ENCODE measurements around the gene SOS1. TPM values are rescaled to one million over a fixed set of nuclear protein-coding genes. Genes with fewer than 3 reads are reported as not detected.

Gene SOS1
- total and polyA plus RNA-seq, 2 donors (not counting 1 experiment from before 2014, with no cell fraction given) = 18.2 to 58.1 TPM

DNA sequence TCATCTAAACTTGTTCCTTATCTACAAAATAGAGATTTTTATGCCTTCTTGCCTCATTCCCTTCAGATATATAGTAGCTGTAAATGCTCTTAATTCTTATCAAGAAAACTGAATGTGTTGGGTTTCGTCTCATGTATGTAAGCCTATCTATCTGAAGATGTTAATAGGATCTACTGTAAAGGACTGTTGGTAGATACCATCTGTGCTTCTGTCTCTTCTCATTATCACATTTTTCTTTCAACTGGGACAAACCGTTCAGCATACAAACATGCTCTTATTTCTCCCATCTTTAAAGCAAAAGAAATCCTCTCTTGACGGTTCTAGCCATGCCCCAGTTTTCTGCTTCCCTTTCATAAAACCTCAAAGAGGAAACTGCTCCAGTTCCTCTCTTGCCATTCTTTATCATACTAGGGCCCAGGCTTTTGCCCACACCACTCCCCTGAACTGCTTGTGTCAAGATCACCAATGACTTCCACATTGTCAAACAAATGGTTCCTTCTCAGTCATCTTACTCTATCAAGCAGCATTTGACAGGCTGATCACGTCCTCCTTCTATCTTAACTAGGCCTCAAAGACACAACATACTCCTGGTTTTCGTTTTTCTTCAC lies 142.5 kb downstream of the SOS1 start:
- Histone ChIP-seq H3K4me3 (ENCODE audit: control extremely low read depth in 1 of 5, extremely low read depth in 1 of 5, insufficient read depth in 1 of 5, low read depth in 2 of 5, low read length in 4 of 5) (no peak overlapping the region), H3K9ac (ENCODE audit: low read length) (no peak overlapping the region), H4K20me1 (ENCODE audit: control insufficient read depth, insufficient read depth, low read length, poor library complexity, severe bottlenecking) (no peaks in the 10 kb centered on the region), H3K9me3 (ENCODE audit: control extremely low read depth in 1 of 3, control insufficient read depth in 2 of 3, insufficient read depth in 1 of 3, low read length in 2 of 3) (no peaks in the 10 kb centered on the region), H3K4me2 (replicated peaks; ENCODE audit: low read depth, low read length, poor library complexity, severe bottlenecking) (no peak overlapping the region), H3K27ac (ENCODE audit: low read length in 2 of 2) (no peak overlapping the region), H3K36me3 (replicated peaks in 1 of 2; ENCODE audit: control extremely low read depth in 1 of 2, control insufficient read depth in 1 of 2, extremely low read depth in 1 of 2, insufficient read depth in 2 of 2, low read length in 1 of 2) (peaks cover 2 to 7% of the 10 kb centered on the region in 2 experiments), H3K79me2 (ENCODE audit: control insufficient read depth, insufficient read depth, low read length) (no peaks in the 10 kb centered on the region), H3K4me1 (ENCODE audit: control insufficient read depth in 2 of 2, insufficient read depth in 2 of 2, low read length in 2 of 2) (no peaks in the 10 kb centered on the region), H3K27me3 (replicated peaks in 1 of 4; ENCODE audit: control extremely low read depth in 1 of 4, control insufficient read depth in 3 of 4, insufficient read depth in 4 of 4, low read length in 3 of 4) (no peaks in the 10 kb centered on the region), H2AFZ (ENCODE audit: insufficient read depth, low read depth, low read length, poor library complexity, severe bottlenecking) (no peak overlapping the region)
- WGBS (ENCODE audit: insufficient coverage) = 75% methylated on average over 4 of the region's 5 CpGs
- TF ChIP-seq EZH2 (IDR thresholded peaks at IDR 0.05; ENCODE audit: borderline replicate concordance, insufficient read depth, low read depth, low read length, poor library complexity, severe bottlenecking) = no peak
- no peak for TF ChIP-seq CTCF (IDR thresholded peaks at IDR 0.05)
- no peaks in the 10 kb centered on the region for H3K4me1 Mint-ChIP-seq
- ATAC-seq (ENCODE audit: low read depth) (no peak), DNase-seq (no peak)
- H3K27ac Mint-ChIP-seq = no peak overlapping the region
- CTCF ChIA-PET = no interaction called here
- POLR2A ChIA-PET = no interaction called here
- H3K27me3 Mint-ChIP-seq = no peaks in the 10 kb centered on the region
- H3K9me3 Mint-ChIP-seq (ENCODE audit: insufficient read depth) = no peaks in the 10 kb centered on the region
- H3K4me3 Mint-ChIP-seq = no peak overlapping the region
- intact Hi-C loops (cut with micrococcal nuclease) = no loop called here

- H4K20me1 ChIP-seq (ENCODE audit: control insufficient read depth, insufficient read depth, low read length, poor library complexity, severe bottlenecking) = no peaks in the 10 kb centered on the region
- H3K27me3 ChIP-seq (replicated peaks in 1 of 4; ENCODE audit: control extremely low read depth in 1 of 4, control insufficient read depth in 3 of 4, insufficient read depth in 4 of 4, low read length in 3 of 4) = no peaks in the 10 kb centered on the region
- no peak overlapping the region for H3K4me2 ChIP-seq (replicated peaks; ENCODE audit: low read depth, low read length, poor library complexity, severe bottlenecking)
- no peak overlapping the region for H3K4me3 ChIP-seq (ENCODE audit: control extremely low read depth in 1 of 5, extremely low read depth in 1 of 5, insufficient read depth in 1 of 5, low read depth in 2 of 5, low read length in 4 of 5)
- ChIA-PET POLR2A (no interaction called here), CTCF (no interaction called here)
- DNase-seq (no peak), ATAC-seq (ENCODE audit: low read depth) (no peak)
- H3K79me2 ChIP-seq (ENCODE audit: control insufficient read depth, insufficient read depth, low read length) = no peaks in the 10 kb centered on the region
- no peaks in the 10 kb centered on the region for H3K9me3 ChIP-seq (ENCODE audit: control extremely low read depth in 1 of 3, control insufficient read depth in 2 of 3, insufficient read depth in 1 of 3, low read length in 2 of 3)
- TF ChIP-seq EZH2 (IDR thresholded peaks at IDR 0.05; ENCODE audit: borderline replicate concordance, insufficient read depth, low read depth, low read length, poor library complexity, severe bottlenecking) = no peak
- no peak for TF ChIP-seq CTCF (IDR thresholded peaks at IDR 0.05)
- Mint-ChIP-seq H3K27me3 (no peaks in the 10 kb centered on the region), H3K4me3 (no peak overlapping the region), H3K27ac (no peak overlapping the region), H3K9me3 (ENCODE audit: insufficient read depth) (no peaks in the 10 kb centered on the region), H3K4me1 (no peaks in the 10 kb centered on the region)
- H3K36me3 ChIP-seq (replicated peaks in 1 of 2; ENCODE audit: control extremely low read depth in 1 of 2, control insufficient read depth in 1 of 2, extremely low read depth in 1 of 2, insufficient read depth in 2 of 2, low read length in 1 of 2) = peaks cover 0 to 4% of the 10 kb centered on the region in 2 experiments
- WGBS (ENCODE audit: insufficient coverage) = no CpG with 5 or more reads among the region's 3 CpGs
- no peaks in the 10 kb centered on the region for H3K4me1 ChIP-seq (ENCODE audit: control insufficient read depth in 2 of 2, insufficient read depth in 2 of 2, low read length in 2 of 2)
- H2AFZ ChIP-seq (ENCODE audit: insufficient read depth, low read depth, low read length, poor library complexity, severe bottlenecking) = no peak overlapping the region
- intact Hi-C loops (cut with micrococcal nuclease) = no loop called here
- no peak overlapping the region for H3K27ac ChIP-seq (ENCODE audit: low read length in 2 of 2)
- no peak overlapping the region for H3K9ac ChIP-seq (ENCODE audit: low read length)
These were observed 143.8 kb downstream of the SOS1 start for GRCh38 chr2:38977047-38977446.

All from B cell (primary cell).